ENCODE data around the gene PDE8A. TPM values are rescaled to one million over a fixed set of nuclear protein-coding genes. Genes with fewer than 3 reads are reported as not detected.

PDE8A gene
- total RNA-seq, 3 donors from 2014 or later: 45.1 to 60.5 (median 58.3) TPM

- H3K4me1 ChIP-seq: no peaks in the 10 kb centered on the region
- no peaks in the 10 kb centered on the region for H3K27me3 ChIP-seq
- TF ChIP-seq CTCF (IDR thresholded peaks at IDR 0.05): no peak
- no peak for TF ChIP-seq POLR2A (IDR thresholded peaks at IDR 0.05)
- TF ChIP-seq POLR2AphosphoS5 (IDR thresholded peaks at IDR 0.05): no peak
- no peaks in the 10 kb centered on the region for H3K36me3 ChIP-seq
- H3K9me3 ChIP-seq: no peaks in the 10 kb centered on the region
- no peak for DNase-seq (ENCODE audit: low spot score in 2 of 2)
- H3K4me3 ChIP-seq: no peak overlapping the region
- H3K27ac ChIP-seq: no peak overlapping the region
- intact Hi-C loops (cut with DNase I; ENCODE audit: low total_unique reads): no loop called here
Observed at GRCh38 chr15:85099195-85099803, 117.6 kb downstream of the PDE8A start.

- Histone ChIP-seq H3K36me3 (no peaks in the 10 kb centered on the region), H3K4me1 (no peaks in the 10 kb centered on the region)
Observed at GRCh38 chr15:85100186-85100937, 118.7 kb downstream of the PDE8A start.

DNA sequence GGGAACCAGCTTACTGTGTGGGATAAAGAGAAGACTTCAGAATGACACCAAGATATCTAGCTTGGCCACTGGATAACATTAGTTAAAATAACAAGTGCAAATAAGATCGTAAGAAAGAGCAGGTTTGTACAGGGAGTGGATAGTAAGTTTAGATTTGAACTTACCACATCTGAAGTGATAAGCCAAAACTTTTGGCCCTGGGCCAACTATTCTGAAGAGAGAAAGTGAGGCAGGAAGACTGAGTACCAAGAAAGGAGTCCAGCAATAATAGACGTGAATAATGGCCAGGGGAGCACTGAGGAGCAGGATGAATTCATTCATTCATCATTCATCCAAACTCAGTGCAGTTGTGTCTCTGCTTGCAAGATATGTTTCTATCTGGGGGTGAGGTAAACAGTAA is 122.9 kb downstream of the PDE8A start:
- Histone ChIP-seq H3K9me3 (no peaks in the 10 kb centered on the region), H3K27ac (no peak overlapping the region), H3K36me3 (no peaks in the 10 kb centered on the region), H3K27me3 (no peaks in the 10 kb centered on the region), H3K4me3 (no peak overlapping the region), H3K4me1 (no peaks in the 10 kb centered on the region)
- intact Hi-C loops (cut with DNase I; ENCODE audit: low total_unique reads): no loop called here
- TF ChIP-seq CTCF (IDR thresholded peaks at IDR 0.05): no peak
- TF ChIP-seq POLR2A (IDR thresholded peaks at IDR 0.05): no peak
- TF ChIP-seq POLR2AphosphoS5 (IDR thresholded peaks at IDR 0.05): no peak
- no peak for DNase-seq (ENCODE audit: low spot score in 2 of 2)

More at GRCh38 chr15:85100186-85100937, 118.7 kb downstream of the PDE8A start:
- Histone ChIP-seq H3K4me3 (no peak overlapping the region), H3K27me3 (no peaks in the 10 kb centered on the region), H3K9me3 (no peaks in the 10 kb centered on the region), H3K27ac (no peak overlapping the region)
- TF ChIP-seq CTCF (IDR thresholded peaks at IDR 0.05): no peak
- no peak for TF ChIP-seq POLR2A (IDR thresholded peaks at IDR 0.05)
- TF ChIP-seq POLR2AphosphoS5 (IDR thresholded peaks at IDR 0.05): no peak
- intact Hi-C loops (cut with DNase I; ENCODE audit: low total_unique reads): no loop called here
- DNase-seq (ENCODE audit: low spot score in 2 of 2): no peak

DNA sequence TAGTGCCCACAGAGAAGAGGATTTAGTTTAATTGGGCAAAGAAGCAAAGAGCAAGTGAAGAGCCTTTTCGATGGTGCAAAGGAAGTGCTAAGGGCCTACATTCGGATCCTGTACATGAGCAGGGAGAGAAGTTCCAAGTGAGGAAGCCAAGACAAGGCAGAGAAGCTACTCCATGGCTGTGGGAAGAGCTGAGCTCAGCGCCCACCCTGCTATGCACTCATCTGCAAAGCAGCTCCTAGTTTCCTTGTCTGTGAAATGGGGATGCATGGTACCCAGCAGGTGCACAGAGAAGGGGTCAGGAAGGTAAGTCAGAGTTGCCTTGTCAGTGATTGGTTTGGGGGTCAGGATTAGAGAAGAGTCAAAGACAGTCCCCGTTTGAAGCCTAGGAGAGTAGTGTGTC is 126.5 kb downstream of the PDE8A start:
- H3K27me3 ChIP-seq: no peaks in the 10 kb centered on the region
- TF ChIP-seq CTCF (IDR thresholded peaks at IDR 0.05): no peak
- TF ChIP-seq POLR2A (IDR thresholded peaks at IDR 0.05): no peak
- no peak for TF ChIP-seq POLR2AphosphoS5 (IDR thresholded peaks at IDR 0.05)
- H3K4me3 ChIP-seq: no peak overlapping the region
- no peaks in the 10 kb centered on the region for H3K36me3 ChIP-seq
- H3K27ac ChIP-seq: no peak overlapping the region
- intact Hi-C loops (cut with DNase I; ENCODE audit: low total_unique reads): no loop called here
- DNase-seq (ENCODE audit: low spot score in 2 of 2): no peak
- H3K9me3 ChIP-seq: no peaks in the 10 kb centered on the region
- H3K4me1 ChIP-seq: no peaks in the 10 kb centered on the region

DNA sequence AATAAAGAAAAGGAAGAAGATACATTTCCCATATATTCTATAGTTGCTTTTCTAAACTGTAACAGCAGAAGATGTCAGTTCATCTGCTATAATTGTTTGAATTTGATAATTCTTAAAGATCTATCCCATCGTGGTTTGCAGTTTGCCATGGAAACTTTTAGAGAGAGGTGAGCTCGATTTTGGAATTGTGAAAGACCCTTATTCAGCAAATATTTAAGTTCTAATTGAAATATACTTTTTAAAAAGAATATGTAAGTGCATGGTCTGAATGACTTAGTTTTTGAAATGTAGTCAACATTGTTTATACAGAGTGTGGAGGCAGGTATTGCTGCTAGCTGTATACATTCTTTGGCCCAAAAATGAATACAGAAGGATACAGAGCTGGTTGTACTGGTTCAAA is 127.7 kb downstream of the PDE8A start:
- DNase-seq (ENCODE audit: low spot score in 2 of 2): no peak
- Histone ChIP-seq H3K4me1 (no peaks in the 10 kb centered on the region), H3K4me3 (no peak overlapping the region), H3K9me3 (no peaks in the 10 kb centered on the region), H3K36me3 (no peaks in the 10 kb centered on the region), H3K27me3 (no peaks in the 10 kb centered on the region), H3K27ac (no peak overlapping the region)
- intact Hi-C loops (cut with DNase I; ENCODE audit: low total_unique reads): no loop called here
- TF ChIP-seq CTCF (IDR thresholded peaks at IDR 0.05): no peak
- no peak for TF ChIP-seq POLR2A (IDR thresholded peaks at IDR 0.05)
- TF ChIP-seq POLR2AphosphoS5 (IDR thresholded peaks at IDR 0.05): no peak

Data from breast epithelium (tissue), 4 donors.